K562 (cell line): Measurements from ENCODE around the gene SPHK2. TPM values are rescaled to one million over a fixed set of nuclear protein-coding genes. Genes with fewer than 3 reads are reported as not detected.

Experiments used
- CAMTA2 ChIP-seq: fragments of 250-450 bp; sonication (Bioruptor Pico); conservative IDR thresholded peaks from 2 replicates; pipeline ENCODE4 v1.5.1; 2022
- CREB3 ChIP-seq: fragments of 450-650 bp; conservative IDR thresholded peaks from 2 replicates; pipeline ENCODE4 v1.6.1; 2016; ENCODE audit warnings: missing genetic modification characterization, low read depth, mild to moderate bottlenecking, missing compliant biosample characterization, moderate library complexity
- EZH2 ChIP-seq: IDR thresholded peaks from 2 replicates; pipeline ENCODE4 v1.6.1; 2012; ENCODE audit warnings: low read depth, mild to moderate bottlenecking, inconsistent platforms, low read length, borderline replicate concordance
- GATAD2B ChIP-seq: fragments of 450-650 bp; IDR thresholded peaks from 2 replicates; pipeline ENCODE4 v1.6.1; 2017; ENCODE audit warnings: mild to moderate bottlenecking, borderline replicate concordance
- HDAC2 ChIP-seq: fragments of 450-650 bp; IDR thresholded peaks from 2 replicates; pipeline ENCODE4 v1.6.1; 2016; ENCODE audit warnings: mild to moderate bottlenecking
- ILF3 ChIP-seq: fragments of 450-650 bp; IDR thresholded peaks from 2 replicates; pipeline ENCODE4 v1.6.1; 2018; ENCODE audit warnings: antibody characterized with exemption, mild to moderate bottlenecking, moderate library complexity, borderline replicate concordance
- ILK ChIP-seq: fragments of 450-650 bp; IDR thresholded peaks from 2 replicates; pipeline ENCODE4 v1.6.1; 2016; ENCODE audit warnings: missing genetic modification characterization, low read depth, mild to moderate bottlenecking, missing compliant biosample characterization, moderate library complexity, borderline replicate concordance
- MECOM ChIP-seq: fragments of 250-450 bp; sonication (Bioruptor Pico); IDR thresholded peaks from 2 replicates; pipeline ENCODE4 v1.8.0; 2022; ENCODE audit warnings: inconsistent platforms
- PHB2 ChIP-seq: fragments of 450-650 bp; IDR thresholded peaks from 2 replicates; pipeline ENCODE4 v1.6.1; 2017; ENCODE audit warnings: low read depth
- POLR2G ChIP-seq: fragments of 200-400 bp; formaldehyde crosslinking; IDR thresholded peaks from 2 replicates; pipeline ENCODE4 v1.6.1; 2017; ENCODE audit warnings: low read depth, mild to moderate bottlenecking, antibody characterized with exemption, low read length, moderate library complexity
- SAFB ChIP-seq: fragments of 200-400 bp; formaldehyde crosslinking; IDR thresholded peaks from 2 replicates; pipeline ENCODE4 v1.6.1; 2017; ENCODE audit warnings: low read depth, low read length, borderline replicate concordance
- ZNF12 ChIP-seq: sonication (generic); formaldehyde crosslinking; IDR thresholded peaks from 2 replicates; pipeline ENCODE4 v1.4.0; 2020; ENCODE audit warnings: mild to moderate bottlenecking, missing genetic modification reagents
- ZNF766 ChIP-seq: fragments of 200-800 bp; sonication (Bioruptor generic); conservative IDR thresholded peaks from 2 replicates; pipeline ENCODE4 v1.6.1; 2016; ENCODE audit warnings: missing genetic modification characterization, missing compliant biosample characterization
- ZNF778 ChIP-seq: fragments of 450-650 bp; formaldehyde crosslinking; IDR thresholded peaks from 2 replicates; pipeline ENCODE4 v1.4.0; 2020; ENCODE audit warnings: mild to moderate bottlenecking, moderate library complexity
- polyA plus RNA-seq, 8 experiments: library from polyadenylated mRNA; depleted of rRNA in 4 of 8; stranded (reverse) in 5 of 8; unstranded in 3 of 8; fragments of >200 nt; fragmentation: Nextera tagmentation in 2 of 8; fragmentation: Illumina TruSeq in 1 of 8; extraction: Ambion mirVana in 2 of 8; extraction: Trizol in 1 of 8; gene quantifications; 2 replicates each; pipeline versions ENCODE4 v1.2.1 to v1.2.3, GENCODE V29; 2011 to 2014; ENCODE audit warnings: inconsistent platforms in 1 of 8, missing spikeins in 1 of 8
- total RNA-seq, 7 experiments: library from RNA; depleted of rRNA in 6 of 7; stranded (reverse); fragments of >200 nt in 6 of 7; fragmentation: Illumina TruSeq in 2 of 7; extraction: Trizol in 2 of 7; gene quantifications; 2 replicates each; pipeline versions ENCODE4 v1.2.1 to v1.2.3, GENCODE V29; 2011 to 2021; ENCODE audit warnings: low replicate concordance in 1 of 7
- TF ChIP-seq, protein P1 (sequence below), 2 experiments: IDR thresholded peaks; 2 replicates each; pipeline ENCODE4 v1.6.1; 2011; ENCODE audit warnings: borderline replicate concordance in 1 of 2, control low read depth in 1 of 2, low read depth in 1 of 2, low read length in 1 of 2, mild to moderate bottlenecking in 1 of 2, mixed read lengths in 1 of 2, moderate library complexity in 1 of 2; ENCODE audit not compliant: insufficient read depth in 1 of 2, insufficient read length in 1 of 2, poor library complexity in 1 of 2, severe bottlenecking in 1 of 2; ENCODE audit errors: extremely low read depth in 1 of 2
- TF ChIP-seq, protein P2 (sequence below): sonication (generic); formaldehyde crosslinking; IDR thresholded peaks from 2 replicates; pipeline ENCODE4 v1.8.0; 2023; ENCODE audit warnings: mild to moderate bottlenecking, missing genetic modification reagents
- TF ChIP-seq, protein P3 (sequence below): fragments of 250-450 bp; sonication (Bioruptor Pico); IDR thresholded peaks from 2 replicates; pipeline ENCODE4 v1.4.0; 2020

The SPHK2 gene
- total and polyA plus RNA-seq, 9 of the 15 experiments (the other 6 are each of a cell fraction or from before 2014, with no cell fraction given): 0.10 to 15.2 (median 2.9) TPM

GRCh38 chr19:48637948-48638830 is 18.9 kb downstream of the SPHK2 start (continued):
- TF ChIP-seq, protein P1, sequence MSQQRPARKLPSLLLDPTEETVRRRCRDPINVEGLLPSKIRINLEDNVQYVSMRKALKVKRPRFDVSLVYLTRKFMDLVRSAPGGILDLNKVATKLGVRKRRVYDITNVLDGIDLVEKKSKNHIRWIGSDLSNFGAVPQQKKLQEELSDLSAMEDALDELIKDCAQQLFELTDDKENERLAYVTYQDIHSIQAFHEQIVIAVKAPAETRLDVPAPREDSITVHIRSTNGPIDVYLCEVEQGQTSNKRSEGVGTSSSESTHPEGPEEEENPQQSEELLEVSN (IDR thresholded peaks at IDR 0.05; ENCODE audit: borderline replicate concordance in 1 of 2, extremely low read depth in 1 of 2, insufficient read depth in 1 of 2, insufficient read length in 1 of 2, low read depth in 1 of 2, low read length in 1 of 2, poor library complexity in 1 of 2, severe bottlenecking in 1 of 2): no peak
- TF ChIP-seq, protein P2, sequence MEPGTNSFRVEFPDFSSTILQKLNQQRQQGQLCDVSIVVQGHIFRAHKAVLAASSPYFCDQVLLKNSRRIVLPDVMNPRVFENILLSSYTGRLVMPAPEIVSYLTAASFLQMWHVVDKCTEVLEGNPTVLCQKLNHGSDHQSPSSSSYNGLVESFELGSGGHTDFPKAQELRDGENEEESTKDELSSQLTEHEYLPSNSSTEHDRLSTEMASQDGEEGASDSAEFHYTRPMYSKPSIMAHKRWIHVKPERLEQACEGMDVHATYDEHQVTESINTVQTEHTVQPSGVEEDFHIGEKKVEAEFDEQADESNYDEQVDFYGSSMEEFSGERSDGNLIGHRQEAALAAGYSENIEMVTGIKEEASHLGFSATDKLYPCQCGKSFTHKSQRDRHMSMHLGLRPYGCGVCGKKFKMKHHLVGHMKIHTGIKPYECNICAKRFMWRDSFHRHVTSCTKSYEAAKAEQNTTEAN: no peak
- TF ChIP-seq SAFB: no peak
- TF ChIP-seq, protein P3, sequence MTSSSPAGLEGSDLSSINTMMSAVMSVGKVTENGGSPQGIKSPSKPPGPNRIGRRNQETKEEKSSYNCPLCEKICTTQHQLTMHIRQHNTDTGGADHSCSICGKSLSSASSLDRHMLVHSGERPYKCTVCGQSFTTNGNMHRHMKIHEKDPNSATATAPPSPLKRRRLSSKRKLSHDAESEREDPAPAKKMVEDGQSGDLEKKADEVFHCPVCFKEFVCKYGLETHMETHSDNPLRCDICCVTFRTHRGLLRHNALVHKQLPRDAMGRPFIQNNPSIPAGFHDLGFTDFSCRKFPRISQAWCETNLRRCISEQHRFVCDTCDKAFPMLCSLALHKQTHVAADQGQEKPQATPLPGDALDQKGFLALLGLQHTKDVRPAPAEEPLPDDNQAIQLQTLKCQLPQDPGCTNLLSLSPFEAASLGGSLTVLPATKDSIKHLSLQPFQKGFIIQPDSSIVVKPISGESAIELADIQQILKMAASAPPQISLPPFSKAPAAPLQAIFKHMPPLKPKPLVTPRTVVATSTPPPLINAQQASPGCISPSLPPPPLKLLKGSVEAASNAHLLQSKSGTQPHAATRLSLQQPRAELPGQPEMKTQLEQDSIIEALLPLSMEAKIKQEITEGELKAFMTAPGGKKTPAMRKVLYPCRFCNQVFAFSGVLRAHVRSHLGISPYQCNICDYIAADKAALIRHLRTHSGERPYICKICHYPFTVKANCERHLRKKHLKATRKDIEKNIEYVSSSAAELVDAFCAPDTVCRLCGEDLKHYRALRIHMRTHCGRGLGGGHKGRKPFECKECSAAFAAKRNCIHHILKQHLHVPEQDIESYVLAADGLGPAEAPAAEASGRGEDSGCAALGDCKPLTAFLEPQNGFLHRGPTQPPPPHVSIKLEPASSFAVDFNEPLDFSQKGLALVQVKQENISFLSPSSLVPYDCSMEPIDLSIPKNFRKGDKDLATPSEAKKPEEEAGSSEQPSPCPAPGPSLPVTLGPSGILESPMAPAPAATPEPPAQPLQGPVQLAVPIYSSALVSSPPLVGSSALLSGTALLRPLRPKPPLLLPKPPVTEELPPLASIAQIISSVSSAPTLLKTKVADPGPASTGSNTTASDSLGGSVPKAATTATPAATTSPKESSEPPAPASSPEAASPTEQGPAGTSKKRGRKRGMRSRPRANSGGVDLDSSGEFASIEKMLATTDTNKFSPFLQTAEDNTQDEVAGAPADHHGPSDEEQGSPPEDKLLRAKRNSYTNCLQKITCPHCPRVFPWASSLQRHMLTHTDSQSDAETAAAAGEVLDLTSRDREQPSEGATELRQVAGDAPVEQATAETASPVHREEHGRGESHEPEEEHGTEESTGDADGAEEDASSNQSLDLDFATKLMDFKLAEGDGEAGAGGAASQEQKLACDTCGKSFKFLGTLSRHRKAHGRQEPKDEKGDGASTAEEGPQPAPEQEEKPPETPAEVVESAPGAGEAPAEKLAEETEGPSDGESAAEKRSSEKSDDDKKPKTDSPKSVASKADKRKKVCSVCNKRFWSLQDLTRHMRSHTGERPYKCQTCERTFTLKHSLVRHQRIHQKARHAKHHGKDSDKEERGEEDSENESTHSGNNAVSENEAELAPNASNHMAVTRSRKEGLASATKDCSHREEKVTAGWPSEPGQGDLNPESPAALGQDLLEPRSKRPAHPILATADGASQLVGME (CRISPR knock-in tag): no peak
- TF ChIP-seq ZNF778: no peak; the same call in 1 of the 2 replicates
- TF ChIP-seq CREB3 (tag): no peak
- no peak for TF ChIP-seq MECOM (CRISPR knock-in tag)
- no peak for TF ChIP-seq ILK (tag)
- TF ChIP-seq CAMTA2 (CRISPR knock-in tag): no peak
- TF ChIP-seq PHB2: peak; percentile 65; the same call in 1 of the 2 replicates
- TF ChIP-seq ILF3: no peak
- TF ChIP-seq EZH2: no peak
- no peak for TF ChIP-seq GATAD2B
- no peak for TF ChIP-seq HDAC2
- TF ChIP-seq ZNF766 (CRISPR knock-in tag): no peak
- TF ChIP-seq POLR2G: peak; percentile 37; the same call in 1 of the 2 replicates
- peak; percentile 76; the same call in 1 of the 2 replicates for TF ChIP-seq ZNF12 (CRISPR knock-in tag)
